Kidney tubule cell (primary cell): Measurements from ENCODE around the gene MYO9A.

Experiments
- DNase-seq: peaks from one replicate; pipeline ENCODE4 v3.0.0-alpha.2; 2018; ENCODE audit warnings: low spot score

Gene MYO9A

GRCh38 chr15:71853543-71853942, 264.4 kb downstream of the MYO9A start:
- no peak for DNase-seq

- DNase-seq = no peak
Measured at GRCh38 chr15:71844916-71845315, 273.0 kb downstream of the MYO9A start.

DNA sequence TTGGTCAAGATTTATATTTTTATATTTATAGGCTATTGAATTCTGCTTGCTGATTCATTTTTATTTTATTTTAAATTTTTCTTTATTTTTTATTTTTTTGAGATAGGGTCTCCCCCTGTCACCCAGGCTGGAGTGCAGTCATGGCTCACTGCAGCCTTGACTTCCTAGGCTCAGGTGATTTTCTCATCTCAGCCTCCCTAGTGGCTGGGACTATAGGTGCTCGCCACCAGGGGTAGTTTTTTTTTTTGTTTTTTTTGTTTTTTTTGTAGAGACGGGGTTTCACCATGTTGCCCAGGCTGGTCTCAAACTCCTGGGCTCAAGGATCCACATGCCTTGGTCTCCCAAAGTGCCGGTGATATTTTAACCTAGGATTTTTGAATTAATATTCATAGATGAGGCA, 276.4 kb downstream of the MYO9A start:
- no peak for DNase-seq

DNA sequence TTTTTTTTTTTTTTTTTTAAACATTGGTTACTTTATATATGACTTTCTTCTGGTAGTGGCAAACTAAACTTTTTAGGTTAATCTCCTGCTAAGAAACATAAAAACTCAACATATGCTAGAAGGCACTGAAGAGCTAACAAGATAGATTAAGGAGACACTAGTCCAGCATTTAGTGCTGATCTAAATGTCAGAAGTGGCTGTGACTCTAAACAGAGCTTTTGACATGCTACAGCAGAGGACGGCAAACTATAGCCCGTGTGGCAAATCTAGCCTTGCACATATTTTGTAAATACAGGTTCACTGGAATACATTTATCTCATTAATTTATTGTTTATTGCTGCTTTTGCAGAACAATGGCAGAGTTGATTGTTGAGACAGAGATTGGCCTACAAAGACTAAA, 287.0 kb downstream of the MYO9A start:
- no peak for DNase-seq

GRCh38 chr15:71826196-71826595, 291.8 kb downstream of the MYO9A start:
- DNase-seq = no peak

- DNase-seq = no peak
Measured at GRCh38 chr15:71825021-71825730, 292.8 kb downstream of the MYO9A start.

- DNase-seq = no peak
Measured at GRCh38 chr15:71823801-71824200, 294.1 kb downstream of the MYO9A start.

- DNase-seq = no peak
Measured at GRCh38 chr15:71822890-71823630, 294.9 kb downstream of the MYO9A start.

DNA sequence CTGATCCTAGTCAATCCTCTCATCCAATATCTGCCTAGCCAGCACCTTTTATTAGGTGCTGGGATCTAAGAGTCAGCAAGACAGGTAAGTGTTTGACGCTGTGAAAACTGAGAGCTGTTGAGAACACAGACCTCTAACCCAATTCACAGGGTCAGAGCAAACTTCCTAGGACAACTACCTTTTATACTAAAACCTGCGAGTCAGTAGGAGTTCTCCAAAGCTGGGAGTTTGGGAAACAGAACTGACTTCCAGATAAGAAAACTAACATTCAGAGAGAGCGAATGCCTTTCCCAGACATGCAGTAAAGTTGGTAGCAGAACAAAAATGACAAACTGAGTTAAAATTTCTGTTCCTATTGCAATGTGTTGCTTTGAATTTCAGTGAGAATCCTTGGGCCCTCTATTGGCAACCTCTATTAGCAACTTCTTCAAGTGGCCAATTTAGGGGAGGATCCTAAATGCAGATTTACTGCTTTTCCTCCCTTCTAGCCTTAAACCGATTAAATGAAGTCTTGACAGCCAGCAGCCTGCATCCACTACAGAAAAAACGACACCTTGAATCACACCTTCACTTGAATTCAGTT, 296.3 kb downstream of the MYO9A start:
- no peak for DNase-seq

DNA sequence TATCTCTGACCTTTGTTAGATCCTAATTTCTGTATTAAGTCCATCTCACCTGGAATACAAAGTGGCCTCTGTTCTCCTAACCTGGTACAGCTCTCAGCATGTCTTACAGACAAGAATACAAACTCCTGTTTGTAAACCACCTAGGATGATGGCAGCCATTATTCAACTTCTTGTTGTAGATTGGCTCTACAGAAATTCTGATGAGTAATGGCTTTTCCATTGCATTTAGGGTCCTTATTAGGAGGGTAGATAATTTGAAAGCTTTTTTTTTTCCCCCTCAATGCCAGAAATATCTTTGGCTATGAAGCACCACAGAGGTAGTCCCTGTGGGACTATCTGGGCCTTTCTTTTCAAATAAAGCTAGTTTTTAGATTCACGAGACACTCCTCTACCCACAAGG, 297.8 kb downstream of the MYO9A start:
- no peak for DNase-seq

GRCh38 chr15:71817351-71817750, 300.6 kb downstream of the MYO9A start:
- no peak for DNase-seq

GRCh38 chr15:71815301-71815700, 302.6 kb downstream of the MYO9A start:
- no peak for DNase-seq

DNA sequence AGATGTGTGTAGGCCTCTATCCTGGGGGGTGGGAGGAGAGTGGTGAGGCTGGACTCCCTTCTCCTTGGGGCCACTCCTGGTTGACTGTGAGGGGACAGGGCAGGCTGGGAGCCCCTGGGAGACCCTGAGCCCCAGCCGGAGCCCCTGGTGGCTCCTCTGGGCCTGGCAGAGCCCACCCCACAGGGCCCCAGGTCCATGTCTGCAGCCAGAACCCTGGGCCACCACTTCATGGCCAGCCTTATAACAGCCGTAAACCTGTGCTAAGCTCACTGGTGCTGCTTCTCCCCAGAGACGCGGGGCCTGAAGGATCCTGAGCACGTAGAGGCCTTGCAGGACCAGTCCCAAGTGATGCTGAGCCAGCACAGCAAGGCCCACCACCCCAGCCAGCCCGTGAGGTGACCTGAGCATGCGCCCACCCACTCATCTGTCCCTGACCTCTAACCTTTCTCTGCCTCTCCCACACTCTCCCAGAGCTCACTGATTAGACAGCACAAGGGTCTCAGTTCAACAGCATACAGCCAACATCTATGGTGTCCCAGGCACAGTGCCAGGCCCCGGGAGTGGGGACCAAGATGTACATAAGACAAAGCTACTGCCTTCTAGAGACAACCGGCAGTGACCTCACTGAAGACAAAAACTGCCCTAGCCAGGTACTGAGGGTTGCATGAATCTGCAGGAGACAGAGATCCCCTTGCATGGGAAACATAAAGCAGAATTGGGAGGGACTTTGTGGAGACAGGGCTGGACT, 304.1 kb downstream of the MYO9A start:
- no peak for DNase-seq

DNA sequence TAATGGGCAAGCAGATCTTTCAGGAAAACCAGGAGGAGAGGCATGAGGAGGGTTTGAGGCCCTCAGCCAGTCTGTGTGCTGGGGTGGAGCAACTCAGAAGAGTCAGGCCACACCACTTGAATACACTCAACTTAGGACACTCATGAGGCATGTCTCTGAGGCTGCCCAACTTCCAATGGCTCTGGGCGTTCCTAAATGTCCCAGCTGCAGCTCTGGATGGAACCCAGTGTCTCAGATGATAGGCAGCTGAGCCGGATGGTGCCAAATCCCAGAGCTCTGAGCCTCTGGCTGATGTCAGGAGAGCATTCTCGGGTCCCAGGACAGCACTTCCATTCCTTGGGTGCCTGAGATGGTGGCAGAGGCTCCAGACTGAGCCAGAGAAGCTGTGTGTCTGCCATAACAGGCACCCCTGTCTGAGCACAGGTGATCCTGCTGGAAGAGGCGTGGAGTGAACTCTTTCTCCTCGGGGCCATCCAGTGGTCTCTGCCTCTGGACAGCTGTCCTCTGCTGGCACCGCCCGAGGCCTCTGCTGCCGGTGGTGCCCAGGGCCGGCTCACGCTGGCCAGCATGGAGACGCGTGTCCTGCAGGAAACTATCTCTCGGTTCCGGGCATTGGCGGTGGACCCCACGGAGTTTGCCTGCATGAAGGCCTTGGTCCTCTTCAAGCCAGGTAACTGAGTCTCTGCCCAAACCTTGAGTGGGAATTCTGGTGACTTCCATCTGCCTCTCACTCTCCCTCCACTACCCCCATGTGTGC, 304.8 kb downstream of the MYO9A start:
- no peak for DNase-seq

DNA sequence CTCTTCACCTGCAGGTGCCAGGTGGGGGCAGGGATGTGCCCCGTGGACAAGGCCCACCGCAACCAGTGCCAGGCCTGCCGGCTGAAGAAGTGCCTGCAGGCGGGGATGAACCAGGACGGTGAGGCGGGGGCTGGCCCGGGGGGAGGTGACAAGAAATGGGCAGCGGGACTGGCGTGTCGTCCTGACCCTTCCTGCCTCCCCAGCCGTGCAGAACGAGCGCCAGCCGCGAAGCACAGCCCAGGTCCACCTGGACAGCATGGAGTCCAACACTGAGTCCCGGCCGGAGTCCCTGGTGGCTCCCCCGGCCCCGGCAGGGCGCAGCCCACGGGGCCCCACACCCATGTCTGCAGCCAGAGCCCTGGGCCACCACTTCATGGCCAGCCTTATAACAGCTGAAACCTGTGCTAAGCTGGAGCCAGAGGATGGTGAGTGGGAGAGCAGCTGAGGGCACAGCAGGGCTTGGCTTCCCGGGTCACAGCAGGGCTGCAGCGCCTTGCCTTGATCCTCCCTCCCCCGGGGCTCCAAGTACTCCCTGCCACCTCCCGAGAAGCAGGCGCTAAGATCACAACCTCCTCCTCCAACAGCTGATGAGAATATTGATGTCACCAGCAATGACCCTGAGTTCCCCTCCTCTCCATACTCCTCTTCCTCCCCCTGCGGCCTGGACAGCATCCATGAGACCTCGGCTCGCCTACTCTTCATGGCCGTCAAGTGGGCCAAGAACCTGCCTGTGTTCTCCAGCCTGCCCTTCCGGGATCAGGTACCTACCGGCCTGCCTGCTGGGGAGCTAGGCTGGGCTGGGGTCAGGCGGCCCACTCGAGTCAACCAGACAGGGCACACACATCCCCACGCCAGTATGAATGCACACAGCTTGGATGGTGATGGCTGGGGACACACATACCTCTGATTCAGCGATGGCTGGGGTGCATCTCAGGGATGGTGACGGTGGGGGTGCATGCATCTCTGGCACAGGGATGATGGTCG, 305.9 kb downstream of the MYO9A start:
- DNase-seq = no peak

DNA sequence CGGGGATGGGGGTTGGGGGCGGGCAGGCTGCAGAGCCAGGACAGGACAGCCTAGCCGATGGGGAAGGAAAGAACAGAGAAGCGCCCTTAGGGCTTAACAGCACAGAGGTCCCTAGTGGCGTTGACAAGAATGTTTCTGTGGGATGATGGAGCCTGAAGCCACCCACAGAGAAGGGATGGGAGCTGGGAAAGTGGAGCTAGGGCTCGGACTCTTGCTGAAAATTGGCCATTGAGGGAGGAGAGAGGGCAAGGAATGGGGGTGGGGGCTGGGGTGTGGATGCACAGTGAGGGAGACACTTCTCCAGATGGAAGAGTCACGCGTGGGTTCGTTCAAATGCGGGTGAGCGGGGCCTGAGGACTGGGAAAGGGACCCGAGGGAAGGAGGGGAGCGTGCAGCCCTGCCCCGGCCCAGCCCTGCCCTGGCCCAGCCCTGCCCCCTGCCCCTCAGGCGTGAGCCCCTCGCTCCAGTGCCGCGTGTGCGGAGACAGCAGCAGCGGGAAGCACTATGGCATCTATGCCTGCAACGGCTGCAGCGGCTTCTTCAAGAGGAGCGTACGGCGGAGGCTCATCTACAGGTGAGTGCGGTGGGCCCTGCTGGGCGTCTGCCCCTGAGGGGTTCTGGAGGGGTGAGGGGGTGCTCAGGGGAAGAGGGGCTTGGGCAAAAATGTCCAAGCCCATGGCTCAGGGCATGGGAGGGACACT, 306.8 kb downstream of the MYO9A start:
- no peak for DNase-seq

- DNase-seq = no peak
Measured at GRCh38 chr15:71810256-71811035, 307.5 kb downstream of the MYO9A start, which contains the start of gene NR2E3. Gene NR2E3, plus strand, starts transcription at chr15:71810554. Its CDS starts 190 bp downstream, at chr15:71810744.

- no peak for DNase-seq
Measured at GRCh38 chr15:71809346-71809745, 308.6 kb downstream of the MYO9A start.
